CD4-positive, alpha-beta T cell treated with Interleukin-6 for 4 hours (primary cell): ENCODE data around the gene LDLRAD4.
A peak's percentile ranks its signal among the peaks of the same experiment; 100 is the strongest.

ENCODE experiments used
- DNase-seq: peaks from one replicate; pipeline ENCODE4 v3.0.0-alpha.2; 2020; ENCODE audit warnings: mixed read lengths

LDLRAD4 gene

GRCh38 chr18:13416208-13416607, 197.6 kb downstream of the LDLRAD4 start:
- peak; percentile 15 for DNase-seq

GRCh38 chr18:13416848-13417247, 198.3 kb downstream of the LDLRAD4 start:
- no peak for DNase-seq

DNA sequence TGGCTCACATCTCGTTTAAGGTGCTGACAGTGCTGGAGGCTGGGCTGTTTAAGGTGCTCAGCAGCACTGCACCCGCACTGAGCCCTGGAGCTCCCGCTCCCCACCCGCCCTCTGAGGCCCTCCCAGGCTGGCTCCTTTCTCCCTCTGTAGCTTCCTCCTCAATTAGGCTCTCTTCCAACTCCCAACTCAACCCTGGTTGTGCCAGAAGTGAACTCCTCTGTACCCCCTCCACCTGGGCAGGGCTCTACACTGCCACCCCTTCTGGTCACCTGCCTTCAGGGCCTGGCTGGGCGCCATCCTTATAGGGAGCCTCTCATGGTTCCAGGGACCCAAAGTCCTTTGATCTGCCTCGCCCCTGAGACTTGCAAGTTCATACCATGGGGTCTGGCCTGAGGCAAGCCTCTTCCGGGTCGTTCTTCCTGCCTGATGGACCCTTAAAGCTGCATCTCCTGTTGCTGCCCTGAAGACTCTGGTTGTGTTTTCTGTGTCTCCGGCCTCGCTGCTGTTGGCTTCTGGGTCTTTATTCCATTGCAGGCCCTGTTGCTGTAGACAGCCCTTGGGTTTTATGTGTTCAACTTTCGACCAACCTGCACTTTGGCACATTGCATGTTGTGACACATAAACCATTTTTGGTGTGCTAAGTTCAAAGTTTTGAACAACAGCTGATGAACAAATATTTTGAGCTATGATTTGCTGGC, 199.6 kb downstream of the LDLRAD4 start:
- DNase-seq = no peak

- DNase-seq = peak; percentile 14
Observed at GRCh38 chr18:13420969-13421686, 202.6 kb downstream of the LDLRAD4 start.

DNA sequence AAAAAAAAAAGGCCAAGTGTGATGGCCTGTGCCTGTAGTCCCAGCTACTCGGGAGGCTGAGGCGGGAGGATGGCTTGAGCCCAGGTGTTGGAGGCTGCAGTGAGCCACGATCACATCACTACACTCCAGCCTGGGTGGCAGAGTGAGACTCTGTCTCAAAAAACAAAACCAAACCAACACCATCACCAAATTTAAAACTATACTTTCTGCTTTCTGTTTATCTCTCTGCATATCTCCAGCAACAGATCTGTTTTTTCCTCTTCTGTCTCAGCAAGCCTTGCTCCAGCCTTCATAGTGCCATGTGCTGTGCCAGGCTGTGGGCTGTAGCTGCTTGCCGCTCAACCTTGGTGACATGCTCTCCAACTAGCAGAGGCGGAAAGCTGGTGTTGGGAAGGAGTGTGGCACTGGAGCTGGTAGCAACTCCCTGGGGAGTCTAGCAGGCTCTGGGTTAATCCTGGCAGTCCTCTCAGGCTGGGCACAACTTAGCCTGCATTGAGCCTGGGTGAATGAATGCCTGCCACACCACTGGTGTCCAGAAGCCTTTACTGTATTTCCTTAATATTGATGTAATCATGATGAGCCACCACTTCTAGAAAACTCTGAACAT, 204.1 kb downstream of the LDLRAD4 start:
- no peak for DNase-seq

DNA sequence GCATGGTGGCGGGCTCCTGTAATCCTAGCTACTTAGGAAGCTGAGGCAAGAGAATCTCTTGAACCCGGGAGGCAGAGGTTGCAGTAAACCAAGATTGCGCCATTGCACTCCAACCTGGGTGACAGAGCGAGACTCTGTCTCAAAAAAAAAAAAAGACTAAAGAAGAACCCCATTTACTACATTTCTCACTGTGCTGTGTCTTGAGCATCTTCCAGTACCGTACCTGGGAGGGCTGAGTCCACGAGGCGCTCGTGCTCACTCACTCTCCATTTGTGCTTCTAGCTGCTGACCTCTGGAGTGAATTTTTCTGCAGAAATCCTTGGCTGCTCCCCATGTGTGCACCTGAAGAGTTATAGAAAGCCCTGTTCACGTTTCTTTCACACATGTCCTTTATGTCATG, 204.8 kb downstream of the LDLRAD4 start:
- no peak for DNase-seq

- no peak for DNase-seq
Observed at GRCh38 chr18:13424363-13424762, 205.8 kb downstream of the LDLRAD4 start.

GRCh38 chr18:13425357-13426091, 207.0 kb downstream of the LDLRAD4 start:
- DNase-seq = peak; percentile 57

GRCh38 chr18:13427354-13427753, 208.8 kb downstream of the LDLRAD4 start:
- no peak for DNase-seq

DNA sequence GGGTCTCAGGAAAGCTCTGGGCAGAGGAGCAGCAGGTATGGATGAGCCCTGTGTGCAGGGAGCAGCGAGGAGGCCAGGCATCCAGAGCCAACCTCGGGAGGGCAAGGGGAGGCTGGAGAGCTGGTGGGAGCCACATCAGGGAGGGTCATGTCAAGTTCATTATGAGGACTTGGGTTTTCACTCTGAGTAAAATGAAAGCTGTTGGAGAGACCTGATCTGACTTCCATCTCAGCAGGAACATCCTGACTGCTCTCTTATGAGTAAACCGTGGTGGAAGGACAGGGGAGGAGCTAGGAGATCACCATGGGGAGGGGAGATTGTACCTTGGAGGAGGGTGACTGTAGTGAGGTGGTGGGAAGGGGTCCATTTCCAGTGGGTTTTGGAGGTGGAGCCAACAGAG, 209.8 kb downstream of the LDLRAD4 start:
- DNase-seq = no peak

DNA sequence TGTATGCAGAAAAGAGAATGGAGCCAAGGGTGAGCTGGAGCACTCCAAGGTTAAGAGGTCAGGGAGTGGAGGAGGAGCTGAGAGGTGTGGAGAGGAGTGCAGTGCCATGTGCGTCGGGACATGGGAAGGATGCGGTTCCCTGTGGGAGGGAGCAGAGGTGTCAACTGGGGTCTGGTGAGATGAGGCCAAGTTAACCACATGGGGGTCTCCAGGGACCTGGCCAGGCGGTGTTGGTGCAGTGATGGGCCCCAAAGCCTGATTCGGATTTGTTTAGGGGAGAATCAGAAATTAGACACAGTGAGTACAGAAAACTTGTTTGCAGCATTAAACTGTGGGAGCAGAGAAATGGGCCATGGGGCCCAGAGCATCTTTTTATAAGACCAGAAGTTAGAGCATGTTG, 210.5 kb downstream of the LDLRAD4 start:
- no peak for DNase-seq

DNA sequence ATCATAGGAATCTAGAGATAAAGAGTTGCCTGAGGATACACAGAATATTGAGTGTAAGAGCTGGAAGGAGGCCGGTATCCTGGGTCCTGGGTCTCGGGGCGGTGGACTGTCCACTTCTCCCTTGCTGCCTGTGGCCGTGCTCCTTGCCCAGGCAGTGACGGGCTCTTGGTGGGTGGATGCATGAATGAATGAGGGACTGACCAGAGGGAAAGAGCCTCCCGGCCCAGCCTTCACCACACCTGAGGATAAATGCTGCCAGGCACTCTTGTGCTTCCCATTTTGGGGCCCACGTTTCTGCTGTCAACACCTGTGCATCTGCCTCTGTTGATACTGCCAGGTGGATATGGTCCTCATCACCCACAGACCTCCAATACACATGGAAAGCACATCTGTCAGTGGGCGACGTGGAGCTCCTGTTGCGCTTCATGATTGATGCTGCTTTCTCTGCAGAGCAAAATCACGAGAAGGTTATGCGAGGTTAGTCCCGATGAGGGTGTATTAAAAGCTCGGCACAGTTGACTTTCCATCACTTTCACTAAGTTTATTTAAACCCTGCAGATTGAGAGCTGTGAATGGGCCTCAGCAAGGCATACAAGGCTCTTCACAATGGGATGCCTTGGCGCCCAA, 211.4 kb downstream of the LDLRAD4 start:
- DNase-seq = no peak

- DNase-seq = no peak
Observed at GRCh38 chr18:13430663-13431062, 212.1 kb downstream of the LDLRAD4 start.

GRCh38 chr18:13431886-13432285, 213.3 kb downstream of the LDLRAD4 start:
- DNase-seq = no peak

DNA sequence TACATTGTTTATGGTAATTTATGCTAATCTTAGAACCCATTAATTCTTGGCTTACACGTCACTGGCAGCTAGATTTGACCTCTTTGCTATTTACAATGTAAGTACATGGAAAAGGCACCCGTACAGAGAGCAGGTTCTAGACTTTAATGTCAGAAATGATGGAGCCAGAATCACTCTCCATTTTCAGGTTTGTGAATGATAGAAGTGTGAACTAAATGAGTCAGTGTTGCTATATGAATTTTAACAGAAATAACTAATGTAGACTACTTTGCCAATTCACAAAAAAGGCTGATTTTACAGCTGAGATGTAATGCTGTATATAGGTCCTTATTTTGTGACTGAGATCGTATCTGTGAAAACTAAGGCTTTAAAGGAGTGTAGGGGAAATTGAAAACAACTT, 214.6 kb downstream of the LDLRAD4 start:
- no peak for DNase-seq

GRCh38 chr18:13433685-13434084, 215.1 kb downstream of the LDLRAD4 start:
- no peak for DNase-seq

DNA sequence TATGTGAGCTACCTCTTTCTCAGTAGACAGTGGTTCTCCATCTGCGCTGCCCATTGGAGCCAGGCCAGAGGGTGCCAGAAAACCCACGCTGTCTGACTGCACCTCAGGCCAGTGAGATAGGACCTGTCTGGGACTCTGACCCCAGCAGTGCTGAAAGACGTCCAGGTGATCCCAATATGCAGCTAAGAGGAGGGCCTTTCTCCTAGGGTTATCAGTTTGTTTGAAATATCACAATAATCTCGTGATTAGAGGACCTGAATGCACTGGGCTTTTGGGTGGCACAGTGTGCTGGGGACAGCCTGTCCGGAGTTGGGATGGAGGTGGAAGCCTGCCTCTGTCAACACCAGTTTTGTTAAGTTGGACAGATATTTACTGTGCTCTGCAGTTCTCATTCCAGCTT, 216.3 kb downstream of the LDLRAD4 start:
- DNase-seq = no peak

GRCh38 chr18:13435586-13436333, 217.2 kb downstream of the LDLRAD4 start:
- peak; percentile 48 for DNase-seq

DNA sequence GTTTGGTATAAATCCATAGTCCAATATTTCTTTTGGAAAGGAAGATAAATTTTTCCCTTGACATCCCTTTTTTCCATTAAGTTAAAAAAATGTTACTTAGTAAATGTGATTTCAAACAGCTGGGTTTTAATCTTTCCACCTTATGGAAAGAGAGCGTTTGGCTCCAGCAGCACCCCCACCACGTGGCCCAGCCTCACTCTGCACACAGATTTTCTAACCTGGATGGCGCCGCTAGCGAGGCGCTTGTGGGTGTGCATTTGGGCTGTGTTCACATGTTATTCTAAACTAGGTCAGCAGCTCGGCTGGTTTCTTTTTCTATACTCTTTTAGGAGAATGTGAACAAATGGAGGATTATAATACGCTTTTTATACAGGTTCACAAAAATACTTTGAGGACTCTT, 218.0 kb downstream of the LDLRAD4 start:
- peak; percentile 67 for DNase-seq

DNA sequence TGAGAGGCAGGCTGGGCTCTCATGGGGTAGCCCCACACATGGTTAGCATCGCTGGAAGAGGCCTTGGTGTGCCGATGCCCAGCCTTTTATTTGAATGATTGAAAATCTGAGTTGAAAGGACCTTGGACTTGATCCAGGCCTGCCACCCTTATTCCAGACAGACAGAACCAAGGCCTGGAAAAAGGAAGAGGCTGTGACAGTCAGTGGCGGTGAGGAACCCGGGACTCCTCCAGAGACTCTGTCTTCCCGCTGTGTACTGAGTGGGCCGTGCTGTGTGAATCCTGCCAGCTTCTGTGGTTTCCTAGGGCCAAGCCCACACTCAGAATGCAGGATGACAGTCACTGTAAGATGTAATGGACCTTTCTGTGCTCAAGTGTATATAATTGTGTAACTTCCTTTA, 218.5 kb downstream of the LDLRAD4 start:
- peak; percentile 33 for DNase-seq

DNA sequence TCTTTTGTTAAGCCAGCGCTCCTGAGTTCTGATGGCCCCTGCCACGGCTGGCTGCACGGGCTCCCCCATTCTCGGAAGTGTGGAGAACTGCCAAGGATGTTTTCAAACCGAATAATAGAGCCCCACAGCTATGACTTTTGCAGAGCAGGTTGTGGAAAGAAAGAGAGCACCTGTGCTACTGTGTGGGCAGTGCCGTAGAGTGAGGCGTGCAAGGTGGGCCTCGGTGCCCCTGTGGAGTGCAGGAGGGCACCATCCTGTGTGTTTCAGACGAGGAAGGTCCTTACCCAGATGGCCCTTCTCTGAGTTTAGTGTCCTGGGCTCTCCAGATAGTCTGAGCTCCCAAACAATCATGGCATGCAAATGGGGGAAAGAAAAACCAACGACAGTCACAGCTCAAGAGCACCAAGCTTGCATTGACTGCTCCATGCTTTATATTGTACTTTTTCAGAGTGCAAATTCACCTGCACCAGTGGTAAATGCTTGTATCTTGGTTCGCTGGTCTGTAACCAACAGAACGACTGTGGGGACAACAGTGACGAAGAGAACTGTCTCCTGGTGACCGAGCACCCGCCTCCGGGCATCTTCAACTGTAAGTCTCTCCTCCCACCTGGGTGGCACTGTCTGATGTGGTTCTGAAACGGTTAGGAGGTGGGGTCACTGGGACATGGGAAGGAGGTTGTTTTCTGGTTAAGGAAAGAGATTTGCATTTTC, 219.4 kb downstream of the LDLRAD4 start:
- peak; percentile 82 for DNase-seq
